Activated naive CD4-positive, alpha-beta T cell treated with anti-CD3 and anti-CD28 coated beads, Interleukin-2, amount 50 U/mL, for 16 hours (primary cell): ENCODE data around the gene KCNK15.
"Not testable (repeated sequence)": the region's sequence is repeated elsewhere in the genome, so short reads cannot be mapped to it uniquely, and the experiment has no call there.

Source experiments
- DNase-seq: peaks from one replicate; pipeline ENCODE4 v3.0.0-alpha.2; 2020

The KCNK15 gene

GRCh38 chr20:44759595-44759994 is 13.9 kb downstream of the KCNK15 start:
- DNase-seq: no peak

GRCh38 chr20:44761423-44761822 is 15.8 kb downstream of the KCNK15 start:
- no peak for DNase-seq

GRCh38 chr20:44762466-44763140 is 16.9 kb downstream of the KCNK15 start:
- DNase-seq: no peak

- DNase-seq: not testable (repeated sequence)
Measured at GRCh38 chr20:44763798-44764197, 18.1 kb downstream of the KCNK15 start.

- DNase-seq: no peak
Measured at GRCh38 chr20:44765091-44765490, 19.4 kb downstream of the KCNK15 start.

GRCh38 chr20:44765701-44766347 is 20.2 kb downstream of the KCNK15 start:
- DNase-seq: no peak

- DNase-seq: no peak
Measured at GRCh38 chr20:44768256-44768655, 22.6 kb downstream of the KCNK15 start.

GRCh38 chr20:44768854-44769480 is 23.3 kb downstream of the KCNK15 start:
- no peak for DNase-seq

- DNase-seq: no peak
Measured at GRCh38 chr20:44769481-44769863, 23.8 kb downstream of the KCNK15 start.

GRCh38 chr20:44770484-44771171 is 25.0 kb downstream of the KCNK15 start:
- DNase-seq: no peak

GRCh38 chr20:44771172-44771535 is 25.5 kb downstream of the KCNK15 start:
- no peak for DNase-seq

- DNase-seq: no peak
Measured at GRCh38 chr20:44772636-44773035, 27.0 kb downstream of the KCNK15 start.

- no peak for DNase-seq
Measured at GRCh38 chr20:44773070-44773829, 27.6 kb downstream of the KCNK15 start.

GRCh38 chr20:44776980-44777379 is 31.3 kb downstream of the KCNK15 start:
- DNase-seq: no peak

GRCh38 chr20:44780226-44780625 is 34.6 kb downstream of the KCNK15 start:
- DNase-seq: peak; percentile 27

- DNase-seq: no peak
Measured at GRCh38 chr20:44781118-44781517, 35.5 kb downstream of the KCNK15 start.

GRCh38 chr20:44781791-44782190 is 36.1 kb downstream of the KCNK15 start:
- DNase-seq: no peak

GRCh38 chr20:44784688-44785087 is 39.0 kb downstream of the KCNK15 start:
- no peak for DNase-seq

- DNase-seq: no peak
Measured at GRCh38 chr20:44785768-44786167, 40.1 kb downstream of the KCNK15 start.

- DNase-seq: no peak
Measured at GRCh38 chr20:44787299-44787698, 41.6 kb downstream of the KCNK15 start.

- DNase-seq: no peak
Measured at GRCh38 chr20:44788706-44789456, 43.2 kb downstream of the KCNK15 start.
